Effector memory CD4-positive, alpha-beta T cell (primary cell): Measurements from ENCODE around the gene PDGFD.
"Not testable (repeated sequence)": the region's sequence is repeated elsewhere in the genome, so short reads cannot be mapped to it uniquely, and the experiment has no call there.

Experiments used
- DNase-seq, 3 donors: peaks; one replicate each; pipeline ENCODE4 v3.0.0-alpha.2; 2020
- H3K27ac ChIP-seq: 2 replicates; pipeline ENCODE4 v1.7.0; 2013; ENCODE audit warnings: mild to moderate bottlenecking, low read length, moderate library complexity; ENCODE audit not compliant: insufficient read depth, poor library complexity, severe bottlenecking
- H3K27me3 ChIP-seq: replicated peaks from 2 replicates; pipeline ENCODE4 v1.7.0; 2013; ENCODE audit warnings: mild to moderate bottlenecking, low read length; ENCODE audit not compliant: insufficient read depth, control insufficient read depth, poor library complexity, severe bottlenecking
- H3K36me3 ChIP-seq: 2 replicates; pipeline ENCODE4 v1.7.0; 2013; ENCODE audit warnings: mild to moderate bottlenecking, low read length, moderate library complexity; ENCODE audit not compliant: control insufficient read depth, insufficient read depth
- H3K4me1 ChIP-seq: 2 replicates; pipeline ENCODE4 v1.7.0; 2013; ENCODE audit warnings: low read length, mild to moderate bottlenecking; ENCODE audit not compliant: control insufficient read depth, insufficient read depth, poor library complexity, severe bottlenecking
- H3K4me3 ChIP-seq: 2 replicates; pipeline ENCODE4 v1.7.0; 2013; ENCODE audit warnings: low read length, low read depth, mild to moderate bottlenecking; ENCODE audit not compliant: insufficient read depth, poor library complexity, severe bottlenecking
- H3K9me3 ChIP-seq: 2 replicates; pipeline ENCODE4 v1.7.0; 2013; ENCODE audit warnings: mild to moderate bottlenecking, low read length, moderate library complexity; ENCODE audit not compliant: control insufficient read depth

The PDGFD gene

DNA sequence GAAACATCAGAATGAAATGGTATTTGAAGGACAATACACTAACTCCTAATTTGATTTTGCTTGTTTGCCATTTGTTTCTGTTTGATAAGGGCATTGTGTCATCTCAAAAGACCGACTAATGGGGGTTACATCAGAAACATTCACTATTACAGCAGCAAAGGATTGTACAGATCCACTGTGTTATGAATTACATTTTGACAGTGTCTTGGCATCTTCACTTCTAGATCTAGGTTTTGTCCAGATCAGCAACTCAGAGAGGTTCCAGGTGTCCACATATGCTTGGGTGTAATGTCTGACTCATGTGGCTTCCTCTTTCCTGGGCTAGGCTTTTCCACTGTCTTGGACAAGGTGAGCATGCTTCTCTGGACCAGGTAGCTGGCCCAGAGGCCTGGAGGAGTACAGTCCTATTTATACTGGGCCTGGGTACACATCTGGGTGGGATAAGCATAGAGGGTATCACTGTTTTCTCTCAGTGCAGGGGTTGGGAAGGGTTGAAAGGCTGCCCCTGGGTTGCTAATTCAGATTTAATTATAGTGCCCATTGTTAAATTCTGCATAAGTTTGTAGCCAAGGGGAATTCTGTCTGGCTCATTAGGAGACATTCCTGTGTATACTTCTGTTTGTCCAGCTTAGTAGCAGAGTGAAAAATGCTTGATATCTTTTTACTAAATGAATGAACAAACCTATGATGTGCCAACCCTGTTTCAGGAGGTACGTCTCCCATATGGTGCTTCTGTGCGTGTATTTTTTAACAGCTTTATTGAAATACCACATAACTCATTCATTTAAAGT, 103.7 kb downstream of the PDGFD start:
- Histone ChIP-seq H3K27me3 (no peaks in the 10 kb centered on the region), H3K36me3 (no peaks in the 10 kb centered on the region), H3K4me1 (no peaks in the 10 kb centered on the region), H3K4me3 (no peak overlapping the region), H3K27ac (no peak overlapping the region), H3K9me3 (no peaks in the 10 kb centered on the region)
- no peak for DNase-seq

DNA sequence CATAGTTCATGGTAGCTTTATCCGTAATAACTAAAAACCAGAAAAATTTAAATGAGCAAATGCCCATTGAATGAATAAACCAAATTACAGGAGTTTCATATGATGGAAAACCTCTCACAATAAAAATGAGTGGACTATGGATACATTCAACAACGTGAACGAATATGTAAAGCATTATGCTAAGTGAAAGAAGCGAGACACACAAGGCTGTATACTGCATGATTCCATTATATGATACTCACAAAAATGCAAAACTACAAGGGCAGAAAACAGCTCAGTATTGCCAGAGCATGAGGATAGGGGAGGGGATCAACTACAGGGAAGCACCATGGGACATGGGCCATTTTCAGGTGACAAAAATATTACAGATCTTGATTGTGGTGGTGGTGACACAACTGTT, 105.3 kb downstream of the PDGFD start:
- DNase-seq = no peak
- H3K27me3 ChIP-seq = no peaks in the 10 kb centered on the region
- H3K36me3 ChIP-seq = no peaks in the 10 kb centered on the region
- H3K9me3 ChIP-seq = no peaks in the 10 kb centered on the region
- no peak overlapping the region for H3K27ac ChIP-seq
- H3K4me3 ChIP-seq = no peak overlapping the region
- H3K4me1 ChIP-seq = no peaks in the 10 kb centered on the region

DNA sequence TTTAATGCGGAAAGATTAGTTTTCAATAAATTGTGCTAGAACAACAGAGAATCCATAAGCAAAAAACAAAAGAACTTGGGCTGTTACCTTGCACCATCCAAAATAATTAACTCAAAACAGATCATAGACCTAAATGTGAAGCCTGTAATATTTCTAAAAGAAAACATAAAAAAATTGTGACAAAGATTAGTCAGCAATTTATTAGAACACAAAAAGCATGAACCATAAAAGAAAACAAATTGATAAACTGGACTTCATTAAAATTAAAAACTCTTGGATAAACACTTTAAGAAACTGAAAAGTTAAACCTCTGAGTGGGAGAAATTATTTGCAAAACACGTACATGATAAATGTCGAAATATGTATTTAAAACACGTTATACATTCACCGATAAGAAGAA, 106.0 kb downstream of the PDGFD start:
- Histone ChIP-seq H3K36me3 (no peaks in the 10 kb centered on the region), H3K27ac (no peak overlapping the region), H3K4me3 (no peak overlapping the region), H3K9me3 (no peaks in the 10 kb centered on the region), H3K4me1 (no peaks in the 10 kb centered on the region), H3K27me3 (no peaks in the 10 kb centered on the region)
- no peak for DNase-seq

DNA sequence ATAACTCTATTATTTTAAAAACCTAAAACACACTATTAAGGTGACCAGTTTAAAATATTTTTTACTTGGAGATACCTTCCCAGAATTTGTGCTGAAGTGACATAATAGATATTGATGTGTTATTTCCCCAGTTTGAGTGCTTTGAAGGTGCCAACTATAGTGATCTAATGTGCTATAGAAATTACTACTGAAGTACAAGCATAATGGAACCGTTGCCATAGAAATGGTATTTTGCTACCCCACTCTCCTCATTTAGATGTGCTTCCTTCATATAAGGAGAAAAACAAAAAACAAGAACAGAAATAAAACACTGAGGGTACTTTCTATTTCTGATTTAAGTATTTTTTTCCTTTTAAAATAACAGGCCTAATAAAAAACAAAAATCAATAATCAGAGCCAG, 108.4 kb downstream of the PDGFD start:
- no peaks in the 10 kb centered on the region for H3K27me3 ChIP-seq
- H3K4me1 ChIP-seq = no peaks in the 10 kb centered on the region
- H3K4me3 ChIP-seq = no peak overlapping the region
- H3K9me3 ChIP-seq = no peaks in the 10 kb centered on the region
- H3K36me3 ChIP-seq = no peaks in the 10 kb centered on the region
- H3K27ac ChIP-seq = no peak overlapping the region
- DNase-seq = no peak

DNA sequence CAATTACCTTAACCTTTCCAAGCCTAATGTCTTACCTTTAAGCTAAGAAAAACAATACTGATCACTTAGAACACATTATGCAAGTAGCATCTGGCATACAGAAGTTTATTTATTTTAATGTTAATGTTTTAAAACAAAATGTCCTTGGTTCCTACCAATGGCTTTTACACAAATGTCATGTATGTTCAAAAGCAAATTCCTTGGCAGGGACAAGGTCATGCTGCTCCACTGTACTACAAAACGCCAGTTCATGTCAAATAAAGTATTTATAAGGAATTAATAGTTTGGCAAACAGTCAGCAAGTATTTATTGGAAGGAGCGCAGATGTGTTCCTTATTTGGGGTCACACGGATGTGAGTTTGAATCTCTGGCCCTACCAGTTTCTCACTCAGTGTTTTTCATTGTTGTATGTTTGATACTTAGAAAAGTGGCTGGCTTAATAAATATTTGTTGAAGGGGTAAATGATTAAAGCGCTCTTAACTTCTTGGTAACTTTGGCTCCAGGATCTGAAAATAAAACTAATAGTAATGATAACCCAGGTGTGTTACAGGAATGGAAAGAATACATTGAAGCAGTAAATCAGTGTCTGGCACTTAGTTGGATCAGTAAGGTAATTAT, 108.9 kb downstream of the PDGFD start:
- Histone ChIP-seq H3K27ac (no peak overlapping the region), H3K4me1 (no peaks in the 10 kb centered on the region), H3K27me3 (no peaks in the 10 kb centered on the region), H3K36me3 (no peaks in the 10 kb centered on the region), H3K4me3 (no peak overlapping the region), H3K9me3 (no peaks in the 10 kb centered on the region)
- no peak for DNase-seq

DNA sequence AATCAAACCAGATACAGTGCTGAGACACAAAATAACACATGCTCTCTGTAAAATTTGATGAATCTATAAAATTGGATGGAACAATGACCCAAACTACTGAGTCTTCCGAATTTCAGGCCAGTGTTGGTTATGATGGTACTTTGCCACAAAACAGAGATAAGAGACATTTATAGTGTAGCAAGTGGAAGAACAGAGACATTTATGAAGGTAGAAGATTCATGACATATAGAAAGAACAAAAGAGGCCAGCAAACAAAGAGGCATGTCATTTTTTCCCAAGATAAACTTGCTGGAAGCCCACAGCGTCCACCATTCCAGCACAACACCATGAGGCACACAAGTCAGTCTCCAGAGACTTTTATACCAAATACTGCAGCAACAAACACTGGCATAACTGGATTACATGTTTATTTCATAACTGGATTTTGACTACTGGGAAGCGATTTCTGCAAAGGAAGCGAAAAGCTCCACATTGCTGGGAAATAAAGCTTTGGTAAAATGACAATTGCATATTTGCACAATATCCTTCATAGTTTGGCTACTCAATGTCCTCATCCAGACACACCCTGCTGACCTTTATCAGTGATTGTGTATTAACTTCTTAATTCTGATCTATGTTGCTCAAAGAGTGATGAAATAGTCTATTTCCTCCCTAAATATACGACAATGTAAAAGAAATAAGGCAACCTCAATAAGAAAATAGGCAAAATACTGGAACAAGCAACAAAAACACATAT, 110.0 kb downstream of the PDGFD start:
- no peak for DNase-seq
- no peak overlapping the region for H3K27ac ChIP-seq
- no peak overlapping the region for H3K4me3 ChIP-seq
- H3K27me3 ChIP-seq = no peaks in the 10 kb centered on the region
- H3K9me3 ChIP-seq = no peaks in the 10 kb centered on the region
- H3K36me3 ChIP-seq = no peaks in the 10 kb centered on the region
- H3K4me1 ChIP-seq = no peaks in the 10 kb centered on the region

DNA sequence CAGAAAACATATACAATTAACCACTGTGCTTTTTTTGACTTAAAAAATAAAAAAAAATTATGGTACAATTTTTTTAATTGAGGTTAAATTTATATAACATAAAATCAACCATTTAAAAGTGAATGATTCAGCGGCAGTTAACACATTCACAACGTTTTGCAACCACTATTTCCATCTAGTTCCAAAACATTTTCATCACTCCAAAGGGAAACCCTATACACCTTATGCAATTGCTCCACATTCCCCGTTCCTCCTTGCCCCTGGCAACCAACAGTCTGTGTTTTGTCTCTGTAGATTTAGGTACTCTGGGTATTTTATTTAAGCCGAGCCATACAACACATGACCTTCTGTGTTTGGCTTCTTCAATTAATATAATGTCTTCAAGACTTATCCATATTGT, 112.2 kb downstream of the PDGFD start:
- no peaks in the 10 kb centered on the region for H3K9me3 ChIP-seq
- DNase-seq = no peak

DNA sequence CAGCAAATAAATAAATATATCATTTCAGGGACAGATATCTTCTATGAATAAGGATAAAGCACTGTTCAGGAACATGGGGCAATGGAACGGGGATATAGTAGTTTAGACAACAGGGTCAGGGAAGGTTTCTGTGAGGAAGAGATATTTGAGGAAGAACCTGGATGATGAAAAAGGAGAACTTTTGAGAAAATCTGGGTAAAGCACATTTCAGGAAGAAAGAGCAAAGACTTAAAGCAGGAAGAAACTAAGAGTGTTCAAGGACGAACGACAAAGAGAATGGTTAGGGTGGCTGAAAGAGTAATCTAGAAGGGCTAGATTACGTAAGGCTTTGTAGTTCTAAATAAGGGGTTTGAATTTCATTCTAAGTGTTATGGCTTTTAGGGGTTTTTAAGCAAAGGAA, 114.8 kb downstream of the PDGFD start:
- Histone ChIP-seq H3K4me1 (no peaks in the 10 kb centered on the region), H3K27me3 (no peaks in the 10 kb centered on the region), H3K4me3 (no peak overlapping the region), H3K36me3 (no peaks in the 10 kb centered on the region), H3K9me3 (no peaks in the 10 kb centered on the region), H3K27ac (no peak overlapping the region)
- DNase-seq = no peak

More for the DNA sequence above, 112.2 kb downstream of the PDGFD start:
- Histone ChIP-seq H3K4me3 (no peak overlapping the region), H3K27ac (no peak overlapping the region), H3K36me3 (no peaks in the 10 kb centered on the region), H3K4me1 (no peaks in the 10 kb centered on the region), H3K27me3 (no peaks in the 10 kb centered on the region)

DNA sequence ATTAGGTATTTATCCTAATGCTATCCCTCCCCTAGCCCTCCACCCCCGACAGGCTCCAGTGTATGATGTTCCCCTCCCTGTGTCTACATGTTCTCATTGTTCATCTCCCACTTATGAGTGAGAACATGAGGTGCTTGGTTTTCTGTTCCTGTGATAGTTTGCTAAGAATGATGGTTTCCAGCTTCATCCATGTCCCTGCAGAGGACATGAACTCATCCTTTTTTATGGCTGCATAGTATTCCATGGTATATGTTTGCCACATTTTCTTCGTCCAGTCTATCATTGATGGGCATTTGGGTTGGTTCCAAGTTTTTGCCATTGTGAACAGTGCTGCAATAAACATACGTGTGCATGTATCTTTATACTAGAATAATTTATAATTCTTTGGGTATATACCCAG, 117.1 kb downstream of the PDGFD start:
- H3K36me3 ChIP-seq, H3K9me3 ChIP-seq, DNase-seq, H3K4me1 ChIP-seq, H3K27ac ChIP-seq, H3K4me3 ChIP-seq, H3K27me3 ChIP-seq: not testable (repeated sequence)

DNA sequence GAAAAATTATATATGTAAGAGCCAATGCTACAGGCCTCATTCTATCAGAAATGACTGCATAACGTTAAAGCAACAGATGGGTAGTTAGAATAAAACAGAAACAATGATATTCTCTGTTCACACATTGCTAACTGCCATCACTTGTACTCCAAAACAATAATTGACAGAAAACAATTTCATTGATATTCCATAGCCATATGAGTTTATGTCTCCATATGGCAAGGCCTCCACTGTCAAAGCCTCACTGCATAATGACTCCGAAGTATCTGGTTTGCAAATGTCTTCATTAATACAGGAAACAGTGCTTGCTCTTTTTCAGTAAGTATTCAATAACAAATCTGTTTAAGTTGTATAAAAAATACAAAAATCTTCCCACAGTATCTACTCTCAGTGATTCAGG, 117.6 kb downstream of the PDGFD start:
- no peak overlapping the region for H3K4me3 ChIP-seq

More for the DNA sequence above, 117.6 kb downstream of the PDGFD start:
- H3K27me3 ChIP-seq = no peaks in the 10 kb centered on the region
- no peak overlapping the region for H3K27ac ChIP-seq
- DNase-seq = no peak
- H3K4me1 ChIP-seq = no peaks in the 10 kb centered on the region
- H3K9me3 ChIP-seq = no peaks in the 10 kb centered on the region
- H3K36me3 ChIP-seq = no peaks in the 10 kb centered on the region
